AG10803 (cell line): Measurements from ENCODE around the gene PLPP2.

ENCODE experiments used
- DNase-seq: peaks from one replicate; pipeline ENCODE4 v3.0.0; 2010; ENCODE audit warnings: low read depth
- H3K4me3 ChIP-seq: 2 replicates; pipeline ENCODE4 v1.5.1; 2011; ENCODE audit warnings: mild to moderate bottlenecking, low read length, control low read depth
- CTCF ChIP-seq: conservative IDR thresholded peaks from 2 replicates; pipeline ENCODE4 v1.5.1; 2011; ENCODE audit warnings: mild to moderate bottlenecking, low read length, control low read depth, inconsistent platforms

PLPP2 gene

GRCh38 chr19:335072-335471, 43.9 kb upstream of the PLPP2 start:
- H3K4me3 ChIP-seq, result no peak overlapping the region
- no peak for DNase-seq
- TF ChIP-seq CTCF, result no peak

GRCh38 chr19:334296-335071, 43.3 kb upstream of the PLPP2 start:
- TF ChIP-seq CTCF, result no peak
- DNase-seq, result no peak
- no peak overlapping the region for H3K4me3 ChIP-seq

GRCh38 chr19:330503-330902, 39.3 kb upstream of the PLPP2 start:
- no peak for TF ChIP-seq CTCF
- no peak for DNase-seq
- H3K4me3 ChIP-seq, result no peak overlapping the region

- no peak for TF ChIP-seq CTCF
- H3K4me3 ChIP-seq, result no peak overlapping the region
- DNase-seq, result no peak
These were observed 38.7 kb upstream of the PLPP2 start for GRCh38 chr19:329876-330275.

- H3K4me3 ChIP-seq, result no peak overlapping the region
- DNase-seq, result no peak
- no peak for TF ChIP-seq CTCF
These were observed 36.9 kb upstream of the PLPP2 start for GRCh38 chr19:328025-328505.

GRCh38 chr19:327291-328024, 36.3 kb upstream of the PLPP2 start:
- no peak for DNase-seq

More at GRCh38 chr19:327291-328024, 36.3 kb upstream of the PLPP2 start:
- no peak overlapping the region for H3K4me3 ChIP-seq
- no peak for TF ChIP-seq CTCF
